Sigmoid colon (tissue), 3 donors: ENCODE results near the gene NLRC5.

ENCODE experiments used
- CTCF ChIP-seq, 4 experiments: fragments of 450-650 bp in 3 of 4; fragments of 200-600 bp in 1 of 4; IDR thresholded peaks; one replicate each; pipeline ENCODE4 v1.5.1; 2016 to 2019; ENCODE audit warnings: antibody characterized with exemption in 4 of 4, mild to moderate bottlenecking in 3 of 4, moderate library complexity in 2 of 4
- POLR2A ChIP-seq, 2 donors: fragments of 450-650 bp; IDR thresholded peaks; one replicate each; pipeline ENCODE4 v1.6.1; 2016; ENCODE audit warnings: antibody characterized with exemption in 2 of 2, mild to moderate bottlenecking in 2 of 2, moderate library complexity in 2 of 2

- TF ChIP-seq CTCF (IDR thresholded peaks at IDR 0.05) (no peak), POLR2A (IDR thresholded peaks at IDR 0.05) (no peak)
Observed at GRCh38 chr16:56939801-56940200, 49.6 kb upstream of the NLRC5 start.
